GM12864 (cell line): ENCODE data around the gene USF2.

Experiments
- DNase-seq: peaks from one replicate; pipeline ENCODE4 v3.0.0-alpha.2; 2011; ENCODE audit warnings: low read depth
- H3K4me3 ChIP-seq: 2 replicates; pipeline ENCODE4 v1.5.1; 2011; ENCODE audit warnings: mild to moderate bottlenecking, low read depth, low read length, control low read depth
- TF ChIP-seq, protein P1 (sequence below): IDR thresholded peaks from 2 replicates; pipeline ENCODE4 v1.5.1; 2011; ENCODE audit warnings: low read depth, mild to moderate bottlenecking, moderate library complexity, low read length, control low read depth, inconsistent platforms; ENCODE audit errors: missing control alignments

USF2 gene

DNA sequence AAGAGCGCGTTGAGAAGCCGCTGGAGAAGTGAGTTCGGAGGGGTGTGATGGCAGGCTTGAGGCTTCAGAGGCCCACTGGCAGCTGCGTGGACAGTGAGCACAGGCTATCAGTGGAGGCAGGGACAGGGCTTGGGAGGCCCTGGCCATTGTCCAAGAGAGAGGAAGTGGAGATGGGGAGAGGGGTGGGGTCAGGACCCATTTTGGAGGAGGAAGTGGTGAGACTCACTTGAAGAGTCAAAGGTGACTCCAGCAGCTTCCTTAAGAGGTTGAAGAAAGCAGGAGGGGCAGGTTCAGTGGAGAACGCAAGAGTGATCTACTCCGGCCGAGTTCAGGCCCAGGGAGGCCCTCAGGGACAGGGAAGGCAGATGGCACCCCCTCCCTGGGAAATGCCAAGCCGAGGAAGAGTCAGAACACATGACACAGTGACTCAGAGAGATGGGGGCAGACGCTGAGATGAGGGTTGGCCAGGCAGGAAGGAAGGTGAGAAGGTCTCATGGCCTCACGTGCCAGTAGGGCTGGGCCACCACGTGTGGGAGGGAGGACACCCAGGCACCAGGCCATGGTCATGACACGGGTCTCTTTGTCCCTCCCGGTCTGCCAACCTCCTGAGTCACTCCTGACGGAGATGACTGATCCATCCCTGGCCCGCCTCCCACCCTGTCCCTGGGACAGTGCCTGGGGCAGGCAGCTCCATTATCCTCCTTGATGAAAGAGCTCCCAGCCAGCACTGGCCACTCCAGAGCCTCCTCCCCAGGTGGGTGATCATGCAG lies 50.1 kb downstream of the USF2 start:
- H3K4me3 ChIP-seq = no peak overlapping the region
- TF ChIP-seq, protein P1, sequence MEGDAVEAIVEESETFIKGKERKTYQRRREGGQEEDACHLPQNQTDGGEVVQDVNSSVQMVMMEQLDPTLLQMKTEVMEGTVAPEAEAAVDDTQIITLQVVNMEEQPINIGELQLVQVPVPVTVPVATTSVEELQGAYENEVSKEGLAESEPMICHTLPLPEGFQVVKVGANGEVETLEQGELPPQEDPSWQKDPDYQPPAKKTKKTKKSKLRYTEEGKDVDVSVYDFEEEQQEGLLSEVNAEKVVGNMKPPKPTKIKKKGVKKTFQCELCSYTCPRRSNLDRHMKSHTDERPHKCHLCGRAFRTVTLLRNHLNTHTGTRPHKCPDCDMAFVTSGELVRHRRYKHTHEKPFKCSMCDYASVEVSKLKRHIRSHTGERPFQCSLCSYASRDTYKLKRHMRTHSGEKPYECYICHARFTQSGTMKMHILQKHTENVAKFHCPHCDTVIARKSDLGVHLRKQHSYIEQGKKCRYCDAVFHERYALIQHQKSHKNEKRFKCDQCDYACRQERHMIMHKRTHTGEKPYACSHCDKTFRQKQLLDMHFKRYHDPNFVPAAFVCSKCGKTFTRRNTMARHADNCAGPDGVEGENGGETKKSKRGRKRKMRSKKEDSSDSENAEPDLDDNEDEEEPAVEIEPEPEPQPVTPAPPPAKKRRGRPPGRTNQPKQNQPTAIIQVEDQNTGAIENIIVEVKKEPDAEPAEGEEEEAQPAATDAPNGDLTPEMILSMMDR = no peak
- DNase-seq = no peak

DNA sequence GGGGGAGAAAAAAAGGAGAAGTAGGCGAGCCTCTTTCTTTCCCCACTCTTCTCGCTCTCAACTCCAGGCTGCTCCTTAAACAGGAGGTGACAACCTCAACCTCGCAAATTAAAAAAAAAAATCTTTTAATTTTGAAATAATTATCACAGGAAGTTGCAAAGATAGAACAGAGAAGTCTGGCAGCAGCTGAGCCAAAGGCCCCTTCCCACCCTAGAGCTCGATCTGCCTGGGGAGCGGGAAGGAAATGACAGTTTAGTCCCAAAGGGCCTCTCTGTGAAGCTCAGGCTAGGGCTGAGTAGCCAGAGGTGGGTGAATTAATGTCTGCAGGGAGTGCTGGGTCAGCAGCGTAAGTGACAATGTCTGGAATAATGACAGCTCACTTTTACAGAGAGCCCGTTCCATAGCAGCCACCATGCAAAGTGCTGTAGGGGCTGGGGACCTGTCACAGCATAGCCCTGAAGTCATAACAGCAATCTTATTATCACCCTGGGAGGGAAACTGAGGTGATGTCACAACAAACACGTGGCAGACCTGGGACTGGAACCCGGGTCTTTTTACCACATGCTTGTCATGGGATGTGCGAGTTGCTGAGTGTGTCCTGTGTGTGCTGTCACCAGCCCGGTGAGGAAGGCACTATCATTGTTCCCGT lies 51.4 kb downstream of the USF2 start:
- TF ChIP-seq, protein P1 = no peak
- no peak for DNase-seq

DNA sequence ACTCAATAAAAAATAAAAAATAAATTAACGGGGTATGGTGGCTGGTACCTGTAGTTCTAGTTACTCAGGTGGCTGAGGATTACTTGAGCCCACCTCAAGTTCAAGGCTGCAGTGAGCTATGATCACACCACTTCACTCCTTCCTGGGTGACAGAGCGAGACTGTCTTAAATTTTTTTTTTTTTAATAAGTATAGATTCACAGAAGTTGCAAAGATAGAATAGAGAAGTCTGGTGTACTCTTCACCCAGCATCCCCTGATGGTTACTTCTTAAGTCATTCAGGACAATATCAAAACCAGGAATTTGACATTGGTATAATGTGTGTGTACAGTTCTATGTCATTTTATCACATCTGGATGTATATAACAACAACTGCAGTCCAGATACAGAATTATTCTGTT lies 52.5 kb downstream of the USF2 start:
- no peak for DNase-seq
- TF ChIP-seq, protein P1 = no peak
- H3K4me3 ChIP-seq = no peak overlapping the region

More for the DNA sequence above, 51.4 kb downstream of the USF2 start:
- H3K4me3 ChIP-seq = no peak overlapping the region

DNA sequence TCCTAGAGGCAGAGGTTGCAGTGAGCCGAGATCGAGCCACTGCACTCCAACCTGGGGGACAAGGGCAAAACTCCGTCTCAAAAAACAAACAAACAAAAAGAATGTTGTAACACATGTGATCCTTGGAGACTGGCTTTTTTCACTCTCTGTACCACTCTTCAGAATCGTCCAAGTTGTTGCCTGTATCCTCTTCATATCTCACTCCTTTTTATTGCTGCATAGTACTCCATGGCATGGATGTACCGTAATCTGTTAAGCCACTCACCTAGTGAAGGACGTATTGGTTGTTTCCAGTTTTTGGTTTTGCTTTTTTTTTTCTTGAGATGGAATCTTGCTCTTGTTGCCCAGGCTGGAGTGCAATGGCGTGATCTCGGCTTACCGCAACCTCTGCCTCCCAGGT lies 53.3 kb downstream of the USF2 start:
- H3K4me3 ChIP-seq = no peak overlapping the region
- TF ChIP-seq, protein P1 = no peak
- DNase-seq = no peak

DNA sequence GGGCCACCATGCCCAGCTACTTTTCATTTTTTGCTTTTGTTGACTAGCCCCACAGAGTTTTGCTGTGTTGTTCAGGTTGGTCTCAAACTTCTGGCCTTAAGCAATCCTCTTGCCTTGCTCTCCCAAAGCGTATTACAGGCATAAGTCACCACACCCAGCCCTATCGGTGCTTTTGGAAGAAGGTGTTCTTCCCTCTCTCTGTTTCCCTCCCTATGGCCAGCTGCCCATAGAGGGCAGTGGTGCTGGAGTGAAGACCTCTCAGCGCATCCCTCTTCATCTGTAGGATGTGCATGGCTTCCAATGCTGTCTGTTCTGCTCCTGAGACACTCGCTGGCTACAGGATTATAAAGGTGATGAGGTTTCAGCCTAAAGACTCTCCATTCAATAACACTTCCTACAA lies 58.9 kb downstream of the USF2 start:
- TF ChIP-seq, protein P1 = peak; percentile 42
- no peak for DNase-seq
- no peak overlapping the region for H3K4me3 ChIP-seq

- H3K4me3 ChIP-seq = peak within 1 kb of the TSS; percentile 87
- TF ChIP-seq, protein P1 = no peak
- no peak for DNase-seq
These were observed 60.1 kb downstream of the USF2 start, which contains the start of gene CD22 for GRCh38 chr19:35328851-35329285. Gene CD22 (plus strand): TSS chr19:35329187. CDS start chr19:35332041, 2,854 bp downstream.

DNA sequence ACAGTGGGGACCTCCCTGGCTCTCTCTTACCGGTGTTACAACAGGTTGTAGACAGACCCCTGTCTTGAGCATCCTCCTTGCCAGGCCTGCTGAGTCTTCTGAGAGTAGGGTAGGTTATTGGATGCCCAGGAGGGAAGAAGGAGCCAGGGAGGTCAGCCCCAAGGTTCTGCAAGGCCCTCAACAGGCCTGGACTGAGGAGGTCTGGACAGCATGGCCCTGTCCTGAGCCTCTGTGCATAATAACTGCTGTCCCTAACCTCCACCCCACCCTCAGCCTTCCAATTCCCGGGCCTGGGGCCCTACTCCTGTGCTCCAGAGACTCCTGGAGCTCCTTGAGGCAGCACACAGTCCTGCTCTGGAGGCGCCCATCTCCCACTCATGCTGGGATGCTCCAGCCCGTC lies 60.6 kb downstream of the USF2 start:
- no peak for DNase-seq
- H3K4me3 ChIP-seq = peak overlapping the region; percentile 87
- TF ChIP-seq, protein P1 = no peak
